ENCODE measurements around the gene SPRN. TPM values are rescaled to one million over a fixed set of nuclear protein-coding genes. Genes with fewer than 3 reads are reported as not detected.

SPRN gene
- total RNA-seq, 1 donor from 2014 or later: not detected

GRCh38 chr10:133401500-133401899, 22.9 kb downstream of the SPRN start:
- Mint-ChIP-seq H3K27ac (peak overlapping the region; percentile 70), H3K4me3 (no peak overlapping the region), H3K9me3 (no peaks in the 10 kb centered on the region), H3K27me3 (ENCODE audit: insufficient read depth) (no peaks in the 10 kb centered on the region), H3K4me1 (ENCODE audit: low read depth) (peaks cover 43% of the 10 kb centered on the region), H3K36me3 (ENCODE audit: low read depth) (peaks cover 57% of the 10 kb centered on the region)
- intact Hi-C loops (cut with micrococcal nuclease): no loop called here
- no peak for DNase-seq (ENCODE audit: low spot score)

DNA sequence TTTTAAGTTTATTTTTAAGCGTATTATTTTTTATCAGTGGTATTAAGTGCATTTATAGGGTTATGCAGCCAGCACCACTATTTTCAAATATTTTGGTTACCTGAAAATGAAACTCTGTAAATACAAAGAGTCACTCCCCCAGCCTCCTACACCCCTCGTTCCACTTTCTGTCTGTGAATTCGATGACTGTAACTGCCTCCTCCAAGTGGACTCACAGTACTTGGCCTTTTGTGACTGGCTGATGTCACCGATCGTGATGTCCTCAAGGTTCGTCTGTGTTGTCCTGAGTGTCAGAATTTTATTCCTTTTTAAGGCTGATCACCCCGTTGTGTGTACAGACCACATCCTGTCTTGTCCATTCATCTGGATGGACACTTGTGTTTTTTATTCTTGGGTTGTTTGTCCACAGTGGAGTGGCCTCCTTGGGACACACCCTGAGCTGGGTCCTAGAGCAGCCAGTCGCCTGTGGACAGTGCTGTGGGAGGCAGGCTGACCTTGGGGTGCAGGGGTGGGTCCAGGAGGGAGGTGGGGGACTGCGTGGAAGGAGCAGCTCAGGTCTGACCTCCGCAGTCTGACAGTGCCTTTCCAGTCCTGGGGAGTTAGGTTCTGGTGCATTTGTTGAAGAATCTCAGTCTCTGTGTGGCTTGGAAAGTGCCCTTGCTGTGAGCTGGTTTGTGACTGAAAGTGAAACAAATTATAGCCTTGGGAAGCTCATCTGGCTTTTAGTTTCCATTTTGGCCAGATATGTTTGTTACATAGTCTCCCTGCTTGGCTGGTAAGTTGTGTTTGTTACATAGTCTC, 23.6 kb downstream of the SPRN start:
- Mint-ChIP-seq H3K4me3 (peak overlapping the region; percentile 47), H3K4me1 (ENCODE audit: low read depth) (peaks cover 38% of the 10 kb centered on the region), H3K27ac (peak overlapping the region; percentile 70), H3K27me3 (ENCODE audit: insufficient read depth) (no peaks in the 10 kb centered on the region), H3K9me3 (no peaks in the 10 kb centered on the region), H3K36me3 (ENCODE audit: low read depth) (peaks cover 53% of the 10 kb centered on the region)
- no peak for DNase-seq (ENCODE audit: low spot score)
- intact Hi-C loops (cut with micrococcal nuclease): no loop called here

DNA sequence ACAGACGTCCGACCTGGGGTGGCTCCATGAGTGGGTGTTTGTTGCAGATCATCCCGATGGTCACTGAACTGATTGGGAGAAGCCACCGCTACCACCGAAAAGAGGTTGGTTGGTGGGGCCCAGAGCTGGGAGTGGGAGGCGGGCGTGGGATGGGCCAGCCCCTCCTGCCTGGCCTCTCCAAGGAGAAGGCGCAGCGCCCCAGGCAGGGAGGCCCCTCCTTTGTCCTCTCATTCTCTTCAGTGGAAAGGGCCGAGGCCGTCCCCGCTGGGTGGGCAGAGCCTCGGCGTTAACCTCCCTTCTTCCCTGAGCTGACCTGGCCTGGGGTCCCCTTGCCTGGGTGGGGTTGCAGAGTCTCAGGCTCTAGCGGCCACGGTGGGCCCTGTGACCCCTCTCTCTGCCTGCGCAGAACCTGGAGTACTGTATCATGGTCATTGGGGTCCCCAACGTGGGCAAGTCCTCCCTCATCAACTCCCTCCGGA, 25.3 kb downstream of the SPRN start:
- Mint-ChIP-seq H3K27ac (no peak overlapping the region), H3K4me1 (ENCODE audit: low read depth) (peaks cover 27% of the 10 kb centered on the region), H3K4me3 (no peak overlapping the region), H3K36me3 (ENCODE audit: low read depth) (peaks cover 43% of the 10 kb centered on the region), H3K9me3 (no peaks in the 10 kb centered on the region), H3K27me3 (ENCODE audit: insufficient read depth) (no peaks in the 10 kb centered on the region)
- no peak for DNase-seq (ENCODE audit: low spot score)
- intact Hi-C loops (cut with micrococcal nuclease): loop anchor here (10.0 kb wide), 1 partner anchor 1494 kb away; the partner anchor contains the start of gene PPP2R2D

DNA sequence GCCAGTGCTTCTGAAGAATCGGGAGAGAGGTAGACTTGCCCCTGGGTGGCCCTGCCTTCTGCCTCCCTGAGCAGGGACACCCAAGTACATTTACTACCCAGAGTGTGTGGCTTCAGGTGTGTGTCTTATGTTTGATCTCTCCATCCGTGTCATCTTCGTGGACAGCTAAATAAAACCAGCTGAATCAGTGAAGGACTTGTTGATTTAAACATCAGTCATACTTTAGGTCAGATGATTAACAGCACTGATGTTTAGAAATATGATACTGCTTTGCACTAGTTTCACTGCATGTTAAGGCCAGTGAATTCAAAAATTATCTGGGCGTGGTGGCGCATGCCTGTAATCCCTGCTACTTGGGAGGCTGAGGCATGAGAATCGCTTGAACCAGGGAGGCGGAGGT, 26.5 kb downstream of the SPRN start:
- Mint-ChIP-seq H3K36me3 (ENCODE audit: low read depth) (peaks cover 37% of the 10 kb centered on the region), H3K4me3 (no peak overlapping the region), H3K4me1 (ENCODE audit: low read depth) (peaks cover 23% of the 10 kb centered on the region), H3K27ac (no peak overlapping the region), H3K9me3 (no peaks in the 10 kb centered on the region), H3K27me3 (ENCODE audit: insufficient read depth) (no peaks in the 10 kb centered on the region)
- DNase-seq (ENCODE audit: low spot score): no peak
- intact Hi-C loops (cut with micrococcal nuclease): loop anchor here (10.0 kb wide), 1 partner anchor 1493 kb away; the partner anchor contains the start of gene PPP2R2D

DNA sequence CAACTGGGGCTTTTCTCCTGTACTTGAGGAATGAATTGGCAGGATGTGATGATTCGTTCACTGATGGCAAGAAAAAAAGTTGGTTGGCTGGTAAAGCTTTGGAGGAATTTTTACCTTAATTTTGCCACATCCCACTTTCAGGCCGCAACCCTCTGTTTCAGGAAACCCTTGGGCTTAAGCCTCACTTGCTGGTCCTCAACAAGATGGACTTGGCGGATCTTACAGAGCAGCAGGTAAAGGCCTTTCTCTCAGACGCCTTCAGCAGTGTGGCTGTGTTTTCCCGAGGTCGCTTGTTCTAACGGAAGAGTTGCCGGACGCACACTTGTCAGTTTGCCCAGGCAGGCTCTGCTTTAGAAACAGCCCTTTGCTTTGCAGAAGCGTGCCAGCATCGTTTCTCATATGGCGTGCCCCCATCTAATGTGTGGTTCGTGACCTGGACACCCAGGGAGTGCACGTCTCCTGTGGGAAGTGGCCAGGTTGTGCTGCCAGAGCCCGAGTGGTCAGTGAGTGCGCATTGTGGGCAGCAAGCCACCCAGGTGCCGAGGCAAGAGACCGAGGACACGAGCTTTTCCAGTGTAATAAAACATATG, 28.3 kb downstream of the SPRN start:
- DNase-seq (ENCODE audit: low spot score): no peak
- peaks cover 27% of the 10 kb centered on the region for H3K36me3 Mint-ChIP-seq (ENCODE audit: low read depth)
- peaks cover 21% of the 10 kb centered on the region for H3K4me1 Mint-ChIP-seq (ENCODE audit: low read depth)
- no peak overlapping the region for H3K27ac Mint-ChIP-seq
- H3K4me3 Mint-ChIP-seq: peak overlapping the region; percentile 99
- intact Hi-C loops (cut with micrococcal nuclease): loop anchor here (10.0 kb wide), 1 partner anchor 1491 kb away; the partner anchor contains the start of gene PPP2R2D
- no peaks in the 10 kb centered on the region for H3K9me3 Mint-ChIP-seq
- no peaks in the 10 kb centered on the region for H3K27me3 Mint-ChIP-seq (ENCODE audit: insufficient read depth)

DNA sequence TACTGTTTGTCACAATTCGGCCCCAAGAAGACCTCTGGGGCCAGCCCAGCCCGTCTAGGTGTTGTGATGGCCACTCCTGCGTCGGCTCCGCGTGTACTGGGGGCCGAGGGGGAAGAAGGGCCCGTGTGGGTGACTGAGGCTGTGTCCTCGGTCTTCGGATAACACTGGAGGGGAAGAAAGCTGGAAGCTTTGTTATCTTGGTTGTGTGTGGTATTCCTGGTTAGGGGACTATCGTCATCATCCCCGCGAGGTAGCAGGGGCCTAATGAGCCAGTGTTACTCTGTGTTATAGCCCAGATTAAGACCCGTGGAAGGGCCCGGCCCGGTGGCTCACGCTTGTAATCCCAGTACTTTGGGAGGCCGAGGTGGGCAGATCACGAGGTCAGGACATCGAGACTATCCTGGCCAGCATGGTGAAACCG, 29.6 kb downstream of the SPRN start:
- Mint-ChIP-seq H3K4me3 (peak overlapping the region; percentile 99), H3K36me3 (ENCODE audit: low read depth) (peaks cover 21% of the 10 kb centered on the region), H3K27me3 (ENCODE audit: insufficient read depth) (no peaks in the 10 kb centered on the region), H3K4me1 (ENCODE audit: low read depth) (peaks cover 25% of the 10 kb centered on the region), H3K27ac (peak overlapping the region; percentile 98), H3K9me3 (no peaks in the 10 kb centered on the region)
- intact Hi-C loops (cut with micrococcal nuclease): loop anchor here (1.0 to 10.0 kb wide), 8 partner anchors 16 to 1490 kb away; partner anchors contain the start of genes ECHS1, INPP5A, PAOX and PPP2R2D
- no peak for DNase-seq (ENCODE audit: low spot score)

DNA sequence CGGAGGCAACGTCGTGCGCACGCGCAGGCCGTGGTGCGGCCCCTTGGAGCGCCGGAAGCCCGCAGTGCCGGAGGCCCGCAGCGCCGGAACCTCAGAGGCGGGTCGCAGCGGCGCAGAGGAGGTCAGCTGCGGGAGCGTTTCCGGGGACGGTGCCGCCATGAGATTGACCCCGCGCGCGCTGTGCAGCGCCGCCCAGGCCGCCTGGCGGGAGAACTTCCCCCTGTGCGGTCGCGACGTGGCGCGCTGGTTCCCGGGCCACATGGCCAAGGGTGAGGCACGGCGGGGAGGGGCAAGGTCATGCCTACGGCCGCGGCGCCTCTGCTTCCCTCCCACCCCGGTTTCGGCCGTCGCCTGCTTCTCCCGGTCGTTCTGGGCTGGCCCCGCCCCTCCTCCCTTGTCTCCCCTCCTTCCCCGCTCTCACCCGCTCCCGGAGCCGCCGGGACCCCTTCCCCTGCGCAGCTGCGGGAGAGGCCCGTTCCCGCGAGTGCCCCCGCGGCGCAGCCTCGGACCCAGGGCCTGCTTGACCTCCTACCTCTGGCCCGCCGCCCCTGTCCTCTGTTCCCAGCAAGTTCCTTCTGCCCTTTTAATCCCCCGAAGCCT, 30.3 kb downstream of the SPRN start, which contains the start of gene MTG1:
Gene MTG1 (plus strand): TSS at position 94 of the 600 bp plus-strand sequence. CDS start 64 bp downstream, at position 158.
- Mint-ChIP-seq H3K27me3 (ENCODE audit: insufficient read depth) (no peaks in the 10 kb centered on the region), H3K9me3 (no peaks in the 10 kb centered on the region), H3K4me3 (peak within 1 kb of the TSS; percentile 99), H3K27ac (peak within 1 kb of the TSS; percentile 98), H3K4me1 (ENCODE audit: low read depth) (peaks cover 28% of the 10 kb centered on the region), H3K36me3 (ENCODE audit: low read depth) (peaks cover 16% of the 10 kb centered on the region)
- intact Hi-C loops (cut with micrococcal nuclease): loop anchor here (1.0 to 10.0 kb wide), 8 partner anchors 15 to 1489 kb away; partner anchors contain the start of genes ECHS1, INPP5A, PAOX and PPP2R2D
- DNase-seq (ENCODE audit: low spot score): peak; percentile 96

DNA sequence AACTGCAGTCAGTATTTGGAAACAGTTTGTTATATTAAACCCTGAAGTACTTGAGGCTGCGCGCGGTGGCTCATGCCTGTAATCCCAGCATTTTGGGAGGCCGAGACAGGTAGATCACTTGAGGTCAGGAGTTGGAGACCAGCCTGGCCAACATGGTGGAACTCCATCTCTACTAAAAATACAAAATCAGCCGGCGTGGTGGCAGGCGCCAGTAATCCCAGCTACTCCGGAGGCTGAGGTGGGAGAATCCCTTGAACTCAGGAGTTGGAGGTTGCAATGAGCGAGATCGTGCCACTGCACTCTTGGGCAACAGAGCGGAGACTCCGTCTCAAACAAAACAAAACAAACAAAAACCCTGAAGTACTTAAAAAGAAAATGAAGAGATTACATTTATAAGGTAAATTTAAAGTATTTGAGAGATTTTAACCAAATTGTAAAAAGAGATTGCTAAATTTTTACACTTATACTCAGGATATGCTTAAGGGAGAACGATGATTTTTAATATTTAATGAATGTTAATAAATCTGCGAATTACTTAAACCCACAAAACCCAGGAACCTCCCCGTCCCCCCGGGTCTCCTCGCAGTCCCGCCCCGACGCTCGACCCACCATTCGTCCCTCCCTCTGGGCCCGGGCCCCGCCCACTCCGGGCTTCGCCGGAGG, 30.9 kb downstream of the SPRN start:
- Mint-ChIP-seq H3K36me3 (ENCODE audit: low read depth) (peaks cover 15% of the 10 kb centered on the region), H3K4me3 (peak overlapping the region; percentile 99), H3K27me3 (ENCODE audit: insufficient read depth) (no peaks in the 10 kb centered on the region), H3K9me3 (no peaks in the 10 kb centered on the region), H3K27ac (peak overlapping the region; percentile 84), H3K4me1 (ENCODE audit: low read depth) (peaks cover 34% of the 10 kb centered on the region)
- DNase-seq (ENCODE audit: low spot score): no peak
- intact Hi-C loops (cut with micrococcal nuclease): loop anchor here (1.0 to 10.0 kb wide), 8 partner anchors 14 to 1489 kb away; partner anchors contain the start of genes ECHS1, INPP5A, PAOX and PPP2R2D

GRCh38 chr10:133391761-133392518, 32.5 kb downstream of the SPRN start:
- Mint-ChIP-seq H3K36me3 (ENCODE audit: low read depth) (peaks cover 7% of the 10 kb centered on the region), H3K9me3 (no peaks in the 10 kb centered on the region), H3K4me1 (ENCODE audit: low read depth) (peaks cover 34% of the 10 kb centered on the region), H3K27ac (peak overlapping the region; percentile 96), H3K27me3 (ENCODE audit: insufficient read depth) (no peaks in the 10 kb centered on the region), H3K4me3 (no peak overlapping the region)
- no peak for DNase-seq (ENCODE audit: low spot score)
- intact Hi-C loops (cut with micrococcal nuclease): loop anchor here (2.0 to 10.0 kb wide), 3 partner anchors 117 to 1487 kb away; partner anchors contain the start of genes INPP5A and PPP2R2D

DNA sequence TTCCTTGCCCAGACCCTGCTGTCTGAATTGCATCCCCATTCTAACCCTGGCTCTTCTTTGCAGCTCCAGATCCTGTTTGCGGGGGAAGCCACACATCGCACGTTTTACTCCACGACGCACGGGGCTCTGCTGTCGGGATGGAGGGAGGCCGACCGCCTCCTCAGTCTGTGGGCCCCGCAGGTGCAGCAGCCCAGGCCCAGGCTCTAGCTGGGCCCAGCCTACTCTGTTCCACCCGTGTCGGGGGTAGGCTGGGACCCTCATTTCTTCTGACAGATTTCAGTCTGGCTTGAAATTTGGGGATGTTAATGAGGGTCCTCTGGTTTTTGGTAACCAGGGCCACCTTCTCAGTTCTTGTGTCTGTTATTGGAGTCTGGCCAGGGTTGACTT, 33.2 kb downstream of the SPRN start:
- H3K27me3 Mint-ChIP-seq (ENCODE audit: insufficient read depth): no peaks in the 10 kb centered on the region
- peak overlapping the region; percentile 96 for H3K27ac Mint-ChIP-seq
- H3K9me3 Mint-ChIP-seq: no peaks in the 10 kb centered on the region
- no peak for DNase-seq (ENCODE audit: low spot score)
- H3K4me1 Mint-ChIP-seq (ENCODE audit: low read depth): peaks cover 34% of the 10 kb centered on the region
- peaks cover 4% of the 10 kb centered on the region for H3K36me3 Mint-ChIP-seq (ENCODE audit: low read depth)
- peak overlapping the region; percentile 44 for H3K4me3 Mint-ChIP-seq
- intact Hi-C loops (cut with micrococcal nuclease): loop anchor here (2.0 to 10.0 kb wide), 3 partner anchors 116 to 1486 kb away; partner anchors contain the start of genes INPP5A and PPP2R2D

- Mint-ChIP-seq H3K27me3 (ENCODE audit: insufficient read depth) (no peaks in the 10 kb centered on the region), H3K27ac (peak overlapping the region; percentile 96), H3K36me3 (ENCODE audit: low read depth) (peaks cover 6% of the 10 kb centered on the region), H3K4me1 (ENCODE audit: low read depth) (peaks cover 34% of the 10 kb centered on the region), H3K9me3 (no peaks in the 10 kb centered on the region), H3K4me3 (peak overlapping the region; percentile 80)
- intact Hi-C loops (cut with micrococcal nuclease): loop anchor here (1.0 to 10.0 kb wide), 6 partner anchors 11 to 1486 kb away; partner anchors contain the start of genes ECHS1, INPP5A, PAOX and PPP2R2D
- DNase-seq (ENCODE audit: low spot score): no peak
These were observed 33.7 kb downstream of the SPRN start for GRCh38 chr10:133390597-133391248.

All from activated T-helper 1 cell treated with anti-CD3 and anti-CD28 coated beads, Interleukin-12 subunit alpha, Interleukin-12 subunit beta, Interleukin-2, Interleukin-4 antibody, amounts not matched to agents 30 ng/mL and 10 ng/mL and 1 ng/mL, durations not matched to agents 14 hours and 24 hours and 36 hours (primary cell).